Fibroblast of lung (primary cell): ENCODE measurements around the gene ALMS1. TPM values are rescaled to one million over a fixed set of nuclear protein-coding genes. Genes with fewer than 3 reads are reported as not detected.

Source experiments
- DNase-seq, 2 donors: peaks; one replicate each; pipeline versions ENCODE4 v3.0.0 to v3.0.0-alpha.2; 2010; ENCODE audit warnings: low read depth in 2 of 2
- H2AFZ ChIP-seq: 2 replicates; pipeline ENCODE4 v1.5.1; 2012; ENCODE audit warnings: low read length, control low read depth, inconsistent platforms
- H3K27ac ChIP-seq: 2 replicates; pipeline ENCODE4 v1.5.1; 2011; ENCODE audit warnings: low read length, control low read depth; ENCODE audit not compliant: insufficient read depth
- H3K27me3 ChIP-seq: 2 replicates; pipeline ENCODE4 v1.5.1; 2011; ENCODE audit warnings: mild to moderate bottlenecking, low read length; ENCODE audit not compliant: control insufficient read depth, insufficient read depth
- H3K36me3 ChIP-seq: 2 replicates; pipeline ENCODE4 v1.5.1; 2011; ENCODE audit warnings: low read length; ENCODE audit not compliant: control insufficient read depth, insufficient read depth
- H3K4me1 ChIP-seq: 2 replicates; pipeline ENCODE4 v1.5.1; 2011; ENCODE audit warnings: low read length; ENCODE audit not compliant: control insufficient read depth, insufficient read depth; ENCODE audit errors: extremely low read depth
- H3K4me2 ChIP-seq: 2 replicates; pipeline ENCODE4 v1.5.1; 2011; ENCODE audit warnings: low read length, control low read depth; ENCODE audit not compliant: insufficient read depth; ENCODE audit errors: extremely low read depth
- H3K4me3 ChIP-seq, 4 experiments: fragments of 200-600 bp in 1 of 4; sonication (generic) in 1 of 4; replicated peaks in 1 of 4; 2 replicates each; pipeline ENCODE4 v1.5.1; 2011 to 2016; ENCODE audit warnings: low read length in 4 of 4, low read depth in 3 of 4, mild to moderate bottlenecking in 3 of 4, control low read depth in 2 of 4, inconsistent platforms in 1 of 4, mixed read lengths in 1 of 4; ENCODE audit not compliant: insufficient read depth in 1 of 4; ENCODE audit errors: control extremely low read depth in 1 of 4
- H3K79me2 ChIP-seq: 2 replicates; pipeline ENCODE4 v1.5.1; 2012; ENCODE audit warnings: mild to moderate bottlenecking, low read length, inconsistent platforms; ENCODE audit not compliant: control insufficient read depth, insufficient read depth
- H3K9ac ChIP-seq: 2 replicates; pipeline ENCODE4 v1.5.1; 2011; ENCODE audit warnings: mild to moderate bottlenecking, low read length, control low read depth; ENCODE audit not compliant: insufficient read depth
- H3K9me3 ChIP-seq: 2 replicates; pipeline ENCODE4 v1.5.1; 2012; ENCODE audit warnings: low read depth, low read length; ENCODE audit not compliant: control insufficient read depth, insufficient read depth
- H4K20me1 ChIP-seq: 2 replicates; pipeline ENCODE4 v1.5.1; 2011; ENCODE audit warnings: low read length; ENCODE audit not compliant: control insufficient read depth, insufficient read depth; ENCODE audit errors: extremely low read depth
- CTCF ChIP-seq, 2 donors: IDR thresholded peaks in 1 of 2; conservative IDR thresholded peaks in 1 of 2; 1 replicate in 1 of 2; 2 replicates in 1 of 2; pipeline ENCODE4 v1.5.1; 2011 to 2012; ENCODE audit warnings: low read length in 2 of 2, control low read depth in 1 of 2, inconsistent platforms in 1 of 2, low read depth in 1 of 2, mild to moderate bottlenecking in 1 of 2
- EZH2 ChIP-seq: IDR thresholded peaks from 2 replicates; pipeline ENCODE4 v1.5.1; 2012; ENCODE audit warnings: low read length, control low read depth, mild to moderate bottlenecking; ENCODE audit errors: missing control alignments
- polyA plus RNA-seq, 2 donors: library from polyadenylated mRNA; depleted of rRNA in 1 of 2; stranded (reverse) in 1 of 2; unstranded in 1 of 2; fragments of >200 nt; gene quantifications; 2 replicates each; pipeline ENCODE4 v1.2.1, GENCODE V29; 2011 to 2012; ENCODE audit warnings: missing spikeins in 1 of 2
- total RNA-seq: library from RNA; depleted of rRNA; stranded (reverse); fragments of >200 nt; gene quantifications from 2 replicates; pipeline ENCODE4 v1.2.1, GENCODE V29; 2014

ALMS1 gene
- total and polyA plus RNA-seq, 2 donors (not counting 1 experiment from before 2014, with no cell fraction given) = 7.5 to 13.4 TPM

- no peak overlapping the region for H3K4me2 ChIP-seq
- no peak for DNase-seq
- no peak overlapping the region for H3K27ac ChIP-seq
- no peaks in the 10 kb centered on the region for H3K79me2 ChIP-seq
- H3K9me3 ChIP-seq = no peaks in the 10 kb centered on the region
- H4K20me1 ChIP-seq = no peaks in the 10 kb centered on the region
- no peak overlapping the region for H3K4me3 ChIP-seq
- no peak overlapping the region for H2AFZ ChIP-seq
- H3K36me3 ChIP-seq = no peaks in the 10 kb centered on the region
- no peak for TF ChIP-seq EZH2
- TF ChIP-seq CTCF (conservative IDR thresholded peaks at IDR 0.05 in 1 of 2, IDR thresholded peaks at IDR 0.05 in 1 of 2; ENCODE audit: low read depth in 1 of 2, low read length in 2 of 2) = no peak
- H3K9ac ChIP-seq = no peak overlapping the region
- peaks cover 6% of the 10 kb centered on the region for H3K27me3 ChIP-seq
- no peaks in the 10 kb centered on the region for H3K4me1 ChIP-seq
Measured at GRCh38 chr2:73373344-73373743, 12.3 kb upstream of the ALMS1 start.

- TF ChIP-seq EZH2 (no peak), CTCF (conservative IDR thresholded peaks at IDR 0.05 in 1 of 2, IDR thresholded peaks at IDR 0.05 in 1 of 2; ENCODE audit: low read depth in 1 of 2, low read length in 2 of 2) (no peak)
Measured at GRCh38 chr2:73374269-73374668, 11.4 kb upstream of the ALMS1 start.

GRCh38 chr2:73376681-73377080 is 9.0 kb upstream of the ALMS1 start:
- H2AFZ ChIP-seq = no peak overlapping the region
- H3K9ac ChIP-seq = no peak overlapping the region
- no peak for DNase-seq
- no peak for TF ChIP-seq EZH2
- no peak for TF ChIP-seq CTCF (conservative IDR thresholded peaks at IDR 0.05 in 1 of 2, IDR thresholded peaks at IDR 0.05 in 1 of 2; ENCODE audit: low read depth in 1 of 2, low read length in 2 of 2)
- H3K36me3 ChIP-seq = no peaks in the 10 kb centered on the region
- H4K20me1 ChIP-seq = no peaks in the 10 kb centered on the region
- peaks cover 8% of the 10 kb centered on the region for H3K27me3 ChIP-seq
- H3K27ac ChIP-seq = no peak overlapping the region
- H3K4me2 ChIP-seq = no peak overlapping the region
- no peaks in the 10 kb centered on the region for H3K79me2 ChIP-seq
- no peaks in the 10 kb centered on the region for H3K4me1 ChIP-seq
- no peaks in the 10 kb centered on the region for H3K9me3 ChIP-seq
- no peak overlapping the region for H3K4me3 ChIP-seq

More at GRCh38 chr2:73374269-73374668, 11.4 kb upstream of the ALMS1 start:
- H3K79me2 ChIP-seq = no peaks in the 10 kb centered on the region
- H3K27ac ChIP-seq = no peak overlapping the region
- no peak overlapping the region for H3K4me3 ChIP-seq
- no peaks in the 10 kb centered on the region for H3K9me3 ChIP-seq
- H3K9ac ChIP-seq = no peak overlapping the region
- H3K4me1 ChIP-seq = no peaks in the 10 kb centered on the region
- H3K27me3 ChIP-seq = peaks cover 6% of the 10 kb centered on the region
- H3K4me2 ChIP-seq = no peak overlapping the region
- H2AFZ ChIP-seq = no peak overlapping the region
- no peaks in the 10 kb centered on the region for H3K36me3 ChIP-seq
- H4K20me1 ChIP-seq = no peaks in the 10 kb centered on the region
- no peak for DNase-seq
